Lower leg skin (tissue), 3 donors: ENCODE data around the gene MEIS2.

Experiments used
- POLR2A ChIP-seq, 2 donors: fragments of 450-650 bp; IDR thresholded peaks; one replicate each; pipeline ENCODE4 v1.6.1; 2016 to 2017; ENCODE audit warnings: antibody characterized with exemption in 2 of 2, mild to moderate bottlenecking in 1 of 2, moderate library complexity in 1 of 2
- TF ChIP-seq, protein P1 (sequence below), 3 donors: fragments of 450-650 bp; IDR thresholded peaks; one replicate each; pipeline ENCODE4 v1.5.1; 2016; ENCODE audit warnings: antibody characterized with exemption in 3 of 3, mild to moderate bottlenecking in 3 of 3, moderate library complexity in 2 of 3

DNA sequence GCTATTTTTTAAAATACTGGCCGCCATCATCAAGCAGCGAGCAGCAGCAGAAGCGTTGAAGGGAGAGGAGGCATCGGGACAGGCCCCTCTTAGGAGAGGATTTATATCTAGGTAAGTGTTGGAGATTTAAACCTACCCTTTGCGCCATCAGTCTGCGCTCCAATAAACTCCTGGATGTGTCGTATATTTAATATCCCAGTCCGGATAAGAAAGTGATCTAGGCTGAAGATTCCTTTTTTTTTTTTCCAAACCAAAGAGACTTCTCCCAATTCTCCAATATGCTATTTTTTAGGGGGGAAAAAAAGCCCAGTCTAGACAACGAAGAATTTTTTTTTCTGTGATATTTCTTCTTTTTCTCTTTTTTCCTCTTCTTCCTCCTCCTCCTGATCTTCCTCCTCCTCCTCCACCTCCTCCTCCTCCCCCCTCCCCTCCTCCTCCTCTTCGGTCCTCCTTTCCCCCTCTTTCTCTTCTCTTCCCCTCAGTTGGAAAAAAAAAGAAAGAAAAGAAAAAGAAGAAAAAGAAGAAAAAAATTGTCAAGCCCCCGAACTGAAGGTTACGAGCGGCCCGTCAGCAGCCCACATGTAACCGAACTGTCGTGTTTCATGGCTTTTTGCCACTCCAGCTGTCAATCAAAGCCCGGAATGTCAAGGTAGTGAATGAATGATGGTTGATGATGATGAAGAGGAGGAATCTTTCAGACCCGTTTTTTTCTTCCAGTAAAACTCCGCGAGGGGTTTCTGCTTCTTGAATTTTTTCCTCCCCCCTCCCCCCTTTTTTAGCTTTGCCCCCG lies 835 bp downstream of the MEIS2 start:
- TF ChIP-seq, protein P1, sequence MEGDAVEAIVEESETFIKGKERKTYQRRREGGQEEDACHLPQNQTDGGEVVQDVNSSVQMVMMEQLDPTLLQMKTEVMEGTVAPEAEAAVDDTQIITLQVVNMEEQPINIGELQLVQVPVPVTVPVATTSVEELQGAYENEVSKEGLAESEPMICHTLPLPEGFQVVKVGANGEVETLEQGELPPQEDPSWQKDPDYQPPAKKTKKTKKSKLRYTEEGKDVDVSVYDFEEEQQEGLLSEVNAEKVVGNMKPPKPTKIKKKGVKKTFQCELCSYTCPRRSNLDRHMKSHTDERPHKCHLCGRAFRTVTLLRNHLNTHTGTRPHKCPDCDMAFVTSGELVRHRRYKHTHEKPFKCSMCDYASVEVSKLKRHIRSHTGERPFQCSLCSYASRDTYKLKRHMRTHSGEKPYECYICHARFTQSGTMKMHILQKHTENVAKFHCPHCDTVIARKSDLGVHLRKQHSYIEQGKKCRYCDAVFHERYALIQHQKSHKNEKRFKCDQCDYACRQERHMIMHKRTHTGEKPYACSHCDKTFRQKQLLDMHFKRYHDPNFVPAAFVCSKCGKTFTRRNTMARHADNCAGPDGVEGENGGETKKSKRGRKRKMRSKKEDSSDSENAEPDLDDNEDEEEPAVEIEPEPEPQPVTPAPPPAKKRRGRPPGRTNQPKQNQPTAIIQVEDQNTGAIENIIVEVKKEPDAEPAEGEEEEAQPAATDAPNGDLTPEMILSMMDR (IDR thresholded peaks at IDR 0.05), result no peak
- TF ChIP-seq POLR2A (IDR thresholded peaks at IDR 0.05), result no peak
